ENCODE measurements around the gene ROBO1. TPM values are rescaled to one million over a fixed set of nuclear protein-coding genes. Genes with fewer than 3 reads are reported as not detected.

Gene ROBO1
- total RNA-seq, 1 donor from 2014 or later = 43.7 TPM

- Mint-ChIP-seq H3K27ac (ENCODE audit: unreplicated experiment) (no peak overlapping the region), H3K36me3 (ENCODE audit: low read depth) (no peaks in the 10 kb centered on the region), H3K9me3 (ENCODE audit: low read depth) (no peaks in the 10 kb centered on the region), H3K4me1 (ENCODE audit: low read depth) (peaks cover 24% of the 10 kb centered on the region), H3K4me3 (ENCODE audit: unreplicated experiment) (no peak overlapping the region), H3K27me3 (ENCODE audit: low read depth) (no peaks in the 10 kb centered on the region)
- no peak for TF ChIP-seq CTCF (IDR thresholded peaks at IDR 0.05)
- DNase-seq (ENCODE audit: low spot score) = no peak
Measured at GRCh38 chr3:78970656-78971055, 797.1 kb downstream of the ROBO1 start.

- Mint-ChIP-seq H3K9me3 (ENCODE audit: low read depth) (no peaks in the 10 kb centered on the region), H3K27me3 (ENCODE audit: low read depth) (no peaks in the 10 kb centered on the region), H3K27ac (ENCODE audit: unreplicated experiment) (no peak overlapping the region), H3K36me3 (ENCODE audit: low read depth) (no peaks in the 10 kb centered on the region), H3K4me1 (ENCODE audit: low read depth) (peaks cover 18% of the 10 kb centered on the region), H3K4me3 (ENCODE audit: unreplicated experiment) (no peak overlapping the region)
- no peak for TF ChIP-seq CTCF (IDR thresholded peaks at IDR 0.05)
- DNase-seq (ENCODE audit: low spot score) = no peak
Measured at GRCh38 chr3:78969483-78969882, 798.3 kb downstream of the ROBO1 start.

- peaks cover 2% of the 10 kb centered on the region for H3K36me3 Mint-ChIP-seq (ENCODE audit: low read depth)
- H3K27me3 Mint-ChIP-seq (ENCODE audit: low read depth) = no peaks in the 10 kb centered on the region
- no peak overlapping the region for H3K27ac Mint-ChIP-seq (ENCODE audit: unreplicated experiment)
- H3K4me3 Mint-ChIP-seq (ENCODE audit: unreplicated experiment) = no peak overlapping the region
- H3K4me1 Mint-ChIP-seq (ENCODE audit: low read depth) = peaks cover 6% of the 10 kb centered on the region
- TF ChIP-seq CTCF (IDR thresholded peaks at IDR 0.05) = no peak
- DNase-seq (ENCODE audit: low spot score) = no peak
- peaks cover 8% of the 10 kb centered on the region for H3K9me3 Mint-ChIP-seq (ENCODE audit: low read depth)
Measured at GRCh38 chr3:78967061-78967460, 800.7 kb downstream of the ROBO1 start.

DNA sequence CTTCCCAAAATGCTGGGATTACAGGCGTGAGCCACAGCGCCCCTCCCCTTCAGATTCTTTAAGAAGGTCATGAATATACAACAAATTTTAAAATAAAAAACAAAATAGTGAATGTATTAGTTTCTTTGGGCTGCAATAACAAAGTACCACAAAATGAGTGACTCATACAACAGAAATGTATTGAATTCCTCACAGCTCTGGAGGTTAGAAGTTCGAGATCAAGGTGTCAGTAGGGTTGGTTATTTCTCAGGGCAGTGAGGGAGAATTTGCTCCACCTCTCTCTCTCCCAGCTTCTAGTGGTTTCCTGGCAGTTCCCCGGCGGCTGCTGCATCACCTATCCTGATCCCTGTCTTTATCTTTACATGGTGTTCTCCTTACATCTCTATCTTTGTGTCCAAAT, 804.0 kb downstream of the ROBO1 start:
- H3K27ac Mint-ChIP-seq (ENCODE audit: unreplicated experiment) = no peak overlapping the region
- TF ChIP-seq CTCF (IDR thresholded peaks at IDR 0.05) = no peak
- H3K27me3 Mint-ChIP-seq (ENCODE audit: low read depth) = no peaks in the 10 kb centered on the region
- DNase-seq (ENCODE audit: low spot score) = no peak
- no peak overlapping the region for H3K4me3 Mint-ChIP-seq (ENCODE audit: unreplicated experiment)
- H3K4me1 Mint-ChIP-seq (ENCODE audit: low read depth) = peaks cover 6% of the 10 kb centered on the region
- peaks cover 8% of the 10 kb centered on the region for H3K9me3 Mint-ChIP-seq (ENCODE audit: low read depth)
- H3K36me3 Mint-ChIP-seq (ENCODE audit: low read depth) = peaks cover 2% of the 10 kb centered on the region

DNA sequence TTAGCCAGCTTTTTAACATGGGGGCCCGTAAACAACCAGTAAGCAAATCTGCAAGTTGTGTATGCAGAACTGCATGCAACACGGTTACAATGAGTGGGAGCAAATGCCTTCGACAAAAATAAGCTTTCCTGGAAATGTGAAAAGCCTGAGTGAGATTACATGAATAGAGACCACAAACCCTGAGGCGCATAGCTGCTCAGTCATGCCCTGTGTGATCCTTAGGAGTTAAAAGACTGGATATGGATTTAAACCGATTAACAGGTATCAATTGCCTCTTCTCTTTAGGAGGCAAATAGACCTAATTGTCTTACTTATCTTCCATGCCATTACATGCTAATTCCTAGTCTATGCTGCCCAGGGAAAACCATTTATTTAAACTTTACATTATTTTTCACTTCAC, 810.3 kb downstream of the ROBO1 start:
- no peaks in the 10 kb centered on the region for H3K9me3 Mint-ChIP-seq (ENCODE audit: low read depth)
- no peak for DNase-seq (ENCODE audit: low spot score)
- TF ChIP-seq CTCF (IDR thresholded peaks at IDR 0.05) = no peak
- peaks cover 11% of the 10 kb centered on the region for H3K4me1 Mint-ChIP-seq (ENCODE audit: low read depth)
- H3K27me3 Mint-ChIP-seq (ENCODE audit: low read depth) = no peaks in the 10 kb centered on the region
- H3K36me3 Mint-ChIP-seq (ENCODE audit: low read depth) = no peaks in the 10 kb centered on the region
- no peak overlapping the region for H3K4me3 Mint-ChIP-seq (ENCODE audit: unreplicated experiment)
- no peak overlapping the region for H3K27ac Mint-ChIP-seq (ENCODE audit: unreplicated experiment)
